K562 (cell line): ENCODE results near the gene ODC1. TPM values are rescaled to one million over a fixed set of nuclear protein-coding genes. Genes with fewer than 3 reads are reported as not detected.

Source experiments
- ASH1L ChIP-seq: fragments of 450-650 bp; IDR thresholded peaks from 2 replicates; pipeline ENCODE4 v1.6.1; 2018; ENCODE audit warnings: borderline replicate concordance, mild to moderate bottlenecking, low read depth; ENCODE audit not compliant: partially characterized antibody
- DEAF1 ChIP-seq: fragments of 450-650 bp; formaldehyde crosslinking; IDR thresholded peaks from 2 replicates; pipeline ENCODE4 v1.4.0; 2020; ENCODE audit warnings: mild to moderate bottlenecking, moderate library complexity
- ETV5 ChIP-seq: sonication (generic); formaldehyde crosslinking; IDR thresholded peaks from 2 replicates; pipeline ENCODE4 v1.4.0; 2020; ENCODE audit warnings: low read depth, mild to moderate bottlenecking, missing genetic modification reagents
- FOXK1 ChIP-seq: sonication (generic); formaldehyde crosslinking; IDR thresholded peaks from 2 replicates; pipeline ENCODE4 v1.8.0; 2022; ENCODE audit warnings: missing genetic modification reagents, mild to moderate bottlenecking, borderline replicate concordance
- ID3 ChIP-seq, 2 experiments: fragments of 250-450 bp in 1 of 2; fragments of 450-650 bp in 1 of 2; sonication (Bioruptor Pico) in 1 of 2; IDR thresholded peaks; 2 replicates each; pipeline versions ENCODE4 v1.6.1 to v1.8.0; 2016 to 2021; ENCODE audit warnings: mild to moderate bottlenecking in 2 of 2, moderate library complexity in 2 of 2, missing compliant biosample characterization in 1 of 2, missing genetic modification characterization in 1 of 2
- ILF3 ChIP-seq: fragments of 450-650 bp; IDR thresholded peaks from 2 replicates; pipeline ENCODE4 v1.6.1; 2018; ENCODE audit warnings: antibody characterized with exemption, mild to moderate bottlenecking, moderate library complexity, borderline replicate concordance
- KHSRP ChIP-seq: fragments of 450-650 bp; IDR thresholded peaks from 2 replicates; pipeline ENCODE4 v1.6.1; 2017
- KLF16 ChIP-seq: IDR thresholded peaks from 2 replicates; pipeline ENCODE4 v1.6.1; 2016; ENCODE audit warnings: antibody characterized with exemption
- MBD2 ChIP-seq: sonication (generic); IDR thresholded peaks from 2 replicates; pipeline ENCODE4 v1.6.1; 2016; ENCODE audit warnings: low read depth, borderline replicate concordance
- NFE2L1 ChIP-seq: fragments of 450-650 bp; IDR thresholded peaks from 2 replicates; pipeline ENCODE4 v1.6.1; 2016; ENCODE audit warnings: missing genetic modification characterization, low read depth, mild to moderate bottlenecking, missing compliant biosample characterization, moderate library complexity, borderline replicate concordance
- NONO ChIP-seq, 2 experiments: fragments of 200-400 bp in 1 of 2; fragments of 450-650 bp in 1 of 2; formaldehyde crosslinking in 1 of 2; IDR thresholded peaks; 2 replicates each; pipeline ENCODE4 v1.6.1; 2017; ENCODE audit warnings: low read depth in 2 of 2, mild to moderate bottlenecking in 2 of 2, moderate library complexity in 2 of 2, low read length in 1 of 2
- NRF1 ChIP-seq, 2 experiments: fragments of 450-650 bp; IDR thresholded peaks in 1 of 2; conservative IDR thresholded peaks in 1 of 2; 2 replicates each; pipeline ENCODE4 v1.6.1; 2014; ENCODE audit warnings: mild to moderate bottlenecking in 2 of 2
- RAD21 ChIP-seq, 2 experiments: fragments of 250-450 bp in 1 of 2; fragments of 450-650 bp in 1 of 2; sonication (Bioruptor Pico) in 1 of 2; formaldehyde crosslinking in 1 of 2; IDR thresholded peaks in 1 of 2; conservative IDR thresholded peaks in 1 of 2; 2 replicates each; pipeline versions ENCODE4 v1.4.0 to v1.8.0; 2020 to 2022; ENCODE audit warnings: mild to moderate bottlenecking in 2 of 2, moderate library complexity in 1 of 2
- RB1 ChIP-seq: fragments of 450-650 bp; IDR thresholded peaks from 2 replicates; pipeline ENCODE4 v1.6.1; 2017; ENCODE audit warnings: low read depth, mild to moderate bottlenecking
- SREBF2 ChIP-seq: sonication (generic); formaldehyde crosslinking; IDR thresholded peaks from 2 replicates; pipeline ENCODE4 v1.4.0; 2020; ENCODE audit warnings: mild to moderate bottlenecking, missing genetic modification reagents
- TAF7 ChIP-seq: fragments of 450-650 bp; IDR thresholded peaks from 2 replicates; pipeline ENCODE4 v1.6.1; 2016; ENCODE audit warnings: missing genetic modification characterization, missing compliant biosample characterization
- TARDBP ChIP-seq: fragments of 450-650 bp; IDR thresholded peaks from 2 replicates; pipeline ENCODE4 v1.6.1; 2016
- TGIF2 ChIP-seq: sonication (generic); formaldehyde crosslinking; IDR thresholded peaks from 2 replicates; pipeline ENCODE4 v1.8.1; 2022; ENCODE audit warnings: mild to moderate bottlenecking, missing genetic modification reagents, moderate library complexity
- TOE1 ChIP-seq, 2 experiments: fragments of 450-650 bp in 1 of 2; sonication (generic) in 1 of 2; formaldehyde crosslinking in 1 of 2; IDR thresholded peaks; 2 replicates each; pipeline versions ENCODE4 v1.7.1 to v1.8.0; 2016 to 2022; ENCODE audit warnings: borderline replicate concordance in 2 of 2, mild to moderate bottlenecking in 2 of 2, antibody characterized with exemption in 1 of 2, inconsistent platforms in 1 of 2, low read depth in 1 of 2, missing genetic modification reagents in 1 of 2, moderate library complexity in 1 of 2
- ZNF518B ChIP-seq: fragments of 250-450 bp; sonication (Bioruptor Pico); IDR thresholded peaks from 2 replicates; pipeline ENCODE4 v1.5.0; 2021; ENCODE audit warnings: mild to moderate bottlenecking, moderate library complexity
- polyA plus RNA-seq, 8 experiments: library from polyadenylated mRNA; depleted of rRNA in 4 of 8; stranded (reverse) in 5 of 8; unstranded in 3 of 8; fragments of >200 nt; fragmentation: Nextera tagmentation in 2 of 8; fragmentation: Illumina TruSeq in 1 of 8; extraction: Ambion mirVana in 2 of 8; extraction: Trizol in 1 of 8; gene quantifications; 2 replicates each; pipeline versions ENCODE4 v1.2.1 to v1.2.3, GENCODE V29; 2011 to 2014; ENCODE audit warnings: inconsistent platforms in 1 of 8, missing spikeins in 1 of 8
- total RNA-seq, 7 experiments: library from RNA; depleted of rRNA in 6 of 7; stranded (reverse); fragments of >200 nt in 6 of 7; fragmentation: Illumina TruSeq in 2 of 7; extraction: Trizol in 2 of 7; gene quantifications; 2 replicates each; pipeline versions ENCODE4 v1.2.1 to v1.2.3, GENCODE V29; 2011 to 2021; ENCODE audit warnings: low replicate concordance in 1 of 7

ODC1 gene
- total and polyA plus RNA-seq, 9 of the 15 experiments (the other 6 are each of a cell fraction or from before 2014, with no cell fraction given) = 142 to 563 (median 457) TPM

GRCh38 chr2:10434886-10435819 lies 13.0 kb downstream of the ODC1 start (continued):
- no peak for TF ChIP-seq ZNF518B (CRISPR knock-in tag)
- TF ChIP-seq MBD2 = no peak; the same call in 1 of the 2 replicates
- TF ChIP-seq ID3 (CRISPR knock-in tag; IDR thresholded peaks at IDR 0.05) = no peak
- 0 out of 2 replicates have a peak, but pooled peaks have one; percentile 17 for TF ChIP-seq ID3 (tag; IDR thresholded peaks at IDR 0.05)
- no peak for TF ChIP-seq TGIF2 (CRISPR knock-in tag)
- TF ChIP-seq ILF3 = no peak
- peak; percentile 98 for TF ChIP-seq DEAF1 (CRISPR knock-in tag)
- TF ChIP-seq RAD21 (CRISPR knock-in tag; conservative IDR thresholded peaks at IDR 0.05 in 1 of 2, IDR thresholded peaks at IDR 0.05 in 1 of 2) = peak; percentile 98 to 99
- no peak for TF ChIP-seq KHSRP
- TF ChIP-seq NFE2L1 (tag) = no peak
- no peak for TF ChIP-seq ASH1L
- TF ChIP-seq TARDBP = peak; percentile 85; the same call in 1 of the 2 replicates
- peak; percentile 65 for TF ChIP-seq KLF16
- TF ChIP-seq SREBF2 (CRISPR knock-in tag) = no peak
- TF ChIP-seq FOXK1 (CRISPR knock-in tag) = 0 out of 2 replicates have a peak, but pooled peaks have one; percentile 36
- no peak for TF ChIP-seq TAF7 (tag)
- TF ChIP-seq NONO (IDR thresholded peaks at IDR 0.05; ENCODE audit: low read depth in 2 of 2, low read length in 1 of 2) = 0 out of 4 replicates have a peak, but pooled peaks of 1 of the 2 experiments have one; percentile 18
- TF ChIP-seq TOE1 (IDR thresholded peaks at IDR 0.05; ENCODE audit: borderline replicate concordance) = peak; percentile 31; the same call in 1 of the 2 replicates
- no peak for TF ChIP-seq TOE1 (CRISPR knock-in tag; IDR thresholded peaks at IDR 0.05; ENCODE audit: borderline replicate concordance, low read depth)
- TF ChIP-seq NRF1 (conservative IDR thresholded peaks at IDR 0.05 in 1 of 2, IDR thresholded peaks at IDR 0.05 in 1 of 2) = 0 out of 4 replicates have a peak, but pooled peaks of 1 of the 2 experiments have one; percentile 18
- peak; percentile 97 for TF ChIP-seq RB1
- no peak; the same call in 1 of the 2 replicates for TF ChIP-seq ETV5 (CRISPR knock-in tag)
